Brain microvascular endothelial cell (primary cell): ENCODE results near the gene AACS.

Experiments
- DNase-seq: peaks from one replicate; pipeline ENCODE4 v3.0.0-alpha.2; 2020
- H3K27ac ChIP-seq: fragments of 250-450 bp; sonication (Bioruptor Pico); 2 replicates; pipeline ENCODE4 v1.5.1; 2020; ENCODE audit warnings: mild to moderate bottlenecking, moderate library complexity
- H3K27me3 ChIP-seq: fragments of 250-450 bp; sonication (Bioruptor Pico); replicated peaks from 2 replicates; pipeline ENCODE4 v1.5.1; 2020; ENCODE audit warnings: mild to moderate bottlenecking
- H3K36me3 ChIP-seq: fragments of 250-450 bp; sonication (Bioruptor Pico); replicated peaks from 2 replicates; pipeline ENCODE4 v1.5.1; 2020; ENCODE audit warnings: mild to moderate bottlenecking
- H3K4me3 ChIP-seq: 2 replicates; pipeline ENCODE4 v1.5.1; 2011; ENCODE audit warnings: low read depth, mild to moderate bottlenecking, control low read depth, low read length, moderate library complexity
- CTCF ChIP-seq: IDR thresholded peaks from 2 replicates; pipeline ENCODE4 v1.5.1; 2011; ENCODE audit warnings: low read depth, mild to moderate bottlenecking, moderate library complexity, low read length, control low read depth, inconsistent platforms; ENCODE audit errors: missing control alignments
- in situ Hi-C: cut with HindIII; loops from 2 replicates; pipeline ENCODE4 v1.10.0; 2017; ENCODE audit warnings: low sequenced_read_pairs, low pct_ligation_motif_present

Gene AACS

DNA sequence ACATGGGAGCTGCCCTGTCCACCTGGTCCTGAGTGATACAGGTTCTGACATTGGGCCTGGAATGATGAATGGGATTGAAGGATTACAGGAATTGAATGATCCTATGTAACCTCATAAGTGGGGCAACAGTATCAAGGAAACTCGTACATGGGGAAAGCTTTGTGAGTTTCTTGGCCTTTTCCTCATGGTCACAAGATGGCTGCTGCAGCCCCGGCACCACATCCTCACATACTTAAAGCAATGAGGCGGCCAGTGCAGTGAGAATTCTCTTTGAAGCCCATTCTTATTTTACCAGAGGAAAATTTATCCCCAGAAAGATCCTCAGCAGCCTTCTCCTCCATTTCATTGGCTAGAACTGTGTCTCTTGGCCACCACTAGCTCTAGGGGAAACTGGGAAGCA lies 91.9 kb downstream of the AACS start:
- in situ Hi-C loops = no loop called here
- Histone ChIP-seq H3K36me3 (no peaks in the 10 kb centered on the region), H3K27ac (no peak overlapping the region), H3K4me3 (no peak overlapping the region), H3K27me3 (no peaks in the 10 kb centered on the region)
- no peak for TF ChIP-seq CTCF
- DNase-seq = no peak

- no peak for TF ChIP-seq CTCF
- in situ Hi-C loops = no loop called here
- Histone ChIP-seq H3K27me3 (no peaks in the 10 kb centered on the region), H3K36me3 (no peaks in the 10 kb centered on the region), H3K4me3 (no peak overlapping the region), H3K27ac (no peak overlapping the region)
- no peak for DNase-seq
These were observed 94.5 kb downstream of the AACS start for GRCh38 chr12:125159702-125160101.

DNA sequence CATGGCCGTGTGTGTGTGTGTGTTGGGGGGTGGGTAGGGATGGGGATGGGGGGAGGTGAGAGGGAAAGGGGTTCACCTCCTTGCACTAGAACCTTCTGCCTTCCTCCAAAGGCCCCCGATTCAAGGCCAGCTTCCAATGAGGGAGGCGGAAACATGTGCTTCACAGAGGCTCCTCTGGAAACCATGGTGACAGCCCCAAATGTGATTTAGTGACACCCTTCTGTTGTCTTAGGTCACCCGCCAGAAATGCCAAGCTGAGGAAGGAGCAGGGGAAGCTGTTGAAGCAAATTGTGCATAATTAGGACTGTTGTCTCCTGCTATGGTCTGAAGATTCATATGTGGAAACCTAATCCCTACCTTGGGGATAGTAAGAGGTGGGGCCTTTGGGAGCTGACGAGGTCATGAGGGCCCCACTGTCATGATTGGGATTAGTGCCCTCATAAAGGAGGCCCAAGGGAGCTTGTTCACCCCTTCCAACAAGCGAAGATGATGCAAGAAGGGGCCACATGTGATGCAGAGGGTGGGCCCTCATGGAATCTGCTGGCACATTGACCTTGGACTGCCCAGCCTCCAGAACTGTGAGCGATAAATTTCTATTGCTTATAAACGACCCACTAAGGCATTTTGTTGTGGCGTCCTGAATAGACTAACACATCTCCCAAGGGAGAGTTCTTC lies 95.2 kb downstream of the AACS start:
- in situ Hi-C loops = no loop called here
- H3K27ac ChIP-seq = no peak overlapping the region
- no peaks in the 10 kb centered on the region for H3K27me3 ChIP-seq
- H3K4me3 ChIP-seq = no peak overlapping the region
- no peak for TF ChIP-seq CTCF
- no peak for DNase-seq
- H3K36me3 ChIP-seq = no peaks in the 10 kb centered on the region

DNA sequence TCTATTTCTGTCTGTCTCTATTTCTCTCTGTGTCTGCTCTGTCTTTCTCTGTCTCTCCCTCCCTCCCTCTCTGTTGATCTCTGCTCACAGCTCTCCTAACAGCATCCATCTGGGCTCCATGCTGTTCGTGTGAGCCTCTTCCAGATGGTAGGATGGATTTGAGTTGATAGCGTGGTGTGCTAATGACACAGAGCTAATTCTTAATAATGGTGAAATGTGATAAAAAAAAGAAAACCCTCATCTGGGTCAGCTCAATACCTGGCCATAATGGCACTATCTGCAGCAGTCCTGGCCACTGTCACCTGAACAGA lies 96.4 kb downstream of the AACS start:
- TF ChIP-seq CTCF = no peak
- DNase-seq = no peak
- Histone ChIP-seq H3K4me3 (no peak overlapping the region), H3K27ac (no peak overlapping the region), H3K27me3 (no peaks in the 10 kb centered on the region), H3K36me3 (no peaks in the 10 kb centered on the region)
- in situ Hi-C loops = no loop called here

DNA sequence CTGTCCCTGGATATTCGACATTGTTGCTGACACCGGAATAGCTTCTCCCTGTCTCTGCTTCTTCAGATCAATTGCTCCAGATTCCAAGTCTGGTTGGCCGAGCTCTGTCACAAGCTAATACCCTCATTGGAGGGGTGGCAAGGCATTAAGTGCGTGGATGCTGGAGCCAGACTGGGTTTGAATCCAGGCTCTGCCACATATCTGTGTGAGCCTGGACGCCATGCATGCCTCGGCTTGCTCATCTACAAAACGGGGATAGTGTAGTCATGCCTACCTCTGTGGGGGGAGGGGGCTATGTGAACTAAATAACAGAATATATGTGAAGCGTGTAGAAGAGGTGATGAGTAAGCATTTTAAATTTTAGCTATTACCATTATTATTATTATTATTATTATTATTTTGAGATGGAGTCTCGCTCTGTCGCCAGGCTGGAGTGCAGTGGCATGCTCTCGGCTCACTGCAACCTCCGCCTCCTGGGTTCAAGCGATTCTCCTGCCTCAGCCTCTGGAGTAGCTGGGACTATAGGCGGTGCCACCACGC lies 97.3 kb downstream of the AACS start:
- no peak overlapping the region for H3K4me3 ChIP-seq
- H3K27me3 ChIP-seq = no peaks in the 10 kb centered on the region
- DNase-seq = no peak
- TF ChIP-seq CTCF = no peak
- no peaks in the 10 kb centered on the region for H3K36me3 ChIP-seq
- in situ Hi-C loops = no loop called here
- H3K27ac ChIP-seq = no peak overlapping the region

DNA sequence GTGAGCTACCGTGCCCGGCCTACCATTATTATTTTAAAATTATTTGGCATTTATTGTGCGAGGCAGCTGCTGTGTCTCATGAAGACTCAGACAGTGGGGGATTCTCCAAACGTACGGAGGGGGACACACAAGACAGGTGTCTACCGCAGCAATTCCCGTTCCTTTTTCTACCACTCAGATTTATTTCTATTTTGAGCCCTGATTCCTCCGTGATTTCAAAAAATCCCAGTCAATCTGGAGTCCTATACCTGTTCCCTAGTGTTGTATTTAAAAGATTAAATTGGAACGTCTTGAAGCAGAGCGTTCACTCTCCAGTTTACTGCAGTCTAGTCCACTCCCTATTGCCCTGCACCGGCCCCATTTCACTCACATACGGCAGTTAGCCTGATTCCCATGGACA lies 97.9 kb downstream of the AACS start:
- Histone ChIP-seq H3K36me3 (no peaks in the 10 kb centered on the region), H3K4me3 (no peak overlapping the region), H3K27me3 (no peaks in the 10 kb centered on the region), H3K27ac (no peak overlapping the region)
- in situ Hi-C loops = no loop called here
- TF ChIP-seq CTCF = no peak
- DNase-seq = no peak
